ENCODE data around the gene PRR19.
A peak's percentile ranks its signal among the peaks of the same experiment; 100 is the strongest.

The PRR19 gene

DNA sequence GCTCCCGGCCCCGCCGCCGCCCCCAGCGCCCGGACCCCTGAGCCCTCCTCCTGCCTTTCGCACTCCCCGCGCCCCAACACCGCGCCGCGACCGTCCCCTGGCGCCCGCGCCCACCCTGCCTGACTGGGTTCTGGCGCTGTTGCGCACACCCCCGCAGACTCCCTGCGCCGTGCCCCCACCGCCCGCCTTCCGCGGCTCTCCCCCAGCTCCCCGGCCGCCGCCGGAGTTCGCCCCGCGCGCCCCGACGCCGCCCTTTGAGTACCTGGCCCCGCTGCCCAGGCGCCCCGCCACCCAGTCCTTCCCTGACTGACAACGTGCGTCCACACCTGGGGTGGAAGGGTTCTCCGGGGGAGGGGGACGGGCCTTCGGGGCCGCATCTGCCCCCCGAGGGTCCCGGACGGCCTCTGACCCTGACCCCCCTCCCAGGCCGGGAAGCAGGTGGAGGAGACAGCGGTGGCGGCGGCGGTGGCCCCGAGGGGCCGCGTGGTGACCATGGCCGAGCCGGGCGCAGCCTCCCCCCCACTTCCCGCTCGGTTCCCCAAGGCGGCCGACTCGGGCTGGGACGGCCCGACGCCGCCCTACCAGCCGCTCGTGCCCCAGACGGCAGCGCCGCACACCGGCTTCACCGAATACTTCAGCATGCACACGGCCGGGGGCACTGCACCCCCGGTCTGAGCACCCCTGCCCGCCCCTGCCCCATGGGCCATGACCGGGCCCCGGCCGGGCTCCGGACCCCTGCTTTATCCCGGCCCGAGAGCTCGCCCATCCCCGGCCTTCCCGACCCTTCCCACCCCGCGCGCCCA is 22.1 kb downstream of the PRR19 start:
- no peak for DNase-seq (ENCODE audit: low read depth)
- no peak overlapping the region for H3K4me3 ChIP-seq (ENCODE audit: low read length)
- TF ChIP-seq, protein P1, sequence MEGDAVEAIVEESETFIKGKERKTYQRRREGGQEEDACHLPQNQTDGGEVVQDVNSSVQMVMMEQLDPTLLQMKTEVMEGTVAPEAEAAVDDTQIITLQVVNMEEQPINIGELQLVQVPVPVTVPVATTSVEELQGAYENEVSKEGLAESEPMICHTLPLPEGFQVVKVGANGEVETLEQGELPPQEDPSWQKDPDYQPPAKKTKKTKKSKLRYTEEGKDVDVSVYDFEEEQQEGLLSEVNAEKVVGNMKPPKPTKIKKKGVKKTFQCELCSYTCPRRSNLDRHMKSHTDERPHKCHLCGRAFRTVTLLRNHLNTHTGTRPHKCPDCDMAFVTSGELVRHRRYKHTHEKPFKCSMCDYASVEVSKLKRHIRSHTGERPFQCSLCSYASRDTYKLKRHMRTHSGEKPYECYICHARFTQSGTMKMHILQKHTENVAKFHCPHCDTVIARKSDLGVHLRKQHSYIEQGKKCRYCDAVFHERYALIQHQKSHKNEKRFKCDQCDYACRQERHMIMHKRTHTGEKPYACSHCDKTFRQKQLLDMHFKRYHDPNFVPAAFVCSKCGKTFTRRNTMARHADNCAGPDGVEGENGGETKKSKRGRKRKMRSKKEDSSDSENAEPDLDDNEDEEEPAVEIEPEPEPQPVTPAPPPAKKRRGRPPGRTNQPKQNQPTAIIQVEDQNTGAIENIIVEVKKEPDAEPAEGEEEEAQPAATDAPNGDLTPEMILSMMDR (IDR thresholded peaks at IDR 0.05; ENCODE audit: insufficient read depth, low read depth, low read length, missing control alignments), result no peak

DNA sequence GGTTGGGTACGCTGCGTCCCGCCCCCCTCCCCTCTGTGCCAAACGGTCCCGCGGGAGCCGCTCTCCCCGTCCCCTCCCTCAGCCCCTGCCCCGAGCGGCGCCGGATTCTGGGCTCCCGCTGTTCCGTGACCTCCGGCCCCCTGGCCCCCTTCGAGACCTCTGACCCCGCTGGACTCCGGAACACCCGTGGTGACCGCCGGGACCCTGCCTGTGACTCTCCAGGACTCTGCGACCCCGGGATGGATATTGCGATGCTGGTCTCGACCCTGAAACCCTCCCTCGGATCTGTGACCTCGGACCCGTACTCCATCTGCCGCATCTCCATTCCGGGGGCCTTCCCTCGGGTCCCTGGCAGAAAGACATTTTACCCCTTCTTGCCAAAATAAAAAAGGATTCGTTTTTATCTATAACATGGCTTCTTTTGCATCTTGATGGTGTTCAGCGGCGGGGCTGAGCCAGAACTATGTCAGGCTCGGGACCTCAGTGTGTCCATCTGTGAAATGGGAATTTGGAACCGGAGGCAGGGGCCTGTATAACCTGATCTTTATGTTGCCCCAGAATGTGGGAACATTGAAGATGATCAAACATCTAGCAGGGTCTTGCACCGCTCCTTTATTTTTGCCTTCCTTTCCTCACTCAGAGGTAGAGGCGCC is 22.8 kb downstream of the PRR19 start:
- no peak overlapping the region for H3K4me3 ChIP-seq (ENCODE audit: low read length)
- TF ChIP-seq, protein P1 (IDR thresholded peaks at IDR 0.05; ENCODE audit: insufficient read depth, low read depth, low read length, missing control alignments), result no peak
- DNase-seq (ENCODE audit: low read depth), result no peak

DNA sequence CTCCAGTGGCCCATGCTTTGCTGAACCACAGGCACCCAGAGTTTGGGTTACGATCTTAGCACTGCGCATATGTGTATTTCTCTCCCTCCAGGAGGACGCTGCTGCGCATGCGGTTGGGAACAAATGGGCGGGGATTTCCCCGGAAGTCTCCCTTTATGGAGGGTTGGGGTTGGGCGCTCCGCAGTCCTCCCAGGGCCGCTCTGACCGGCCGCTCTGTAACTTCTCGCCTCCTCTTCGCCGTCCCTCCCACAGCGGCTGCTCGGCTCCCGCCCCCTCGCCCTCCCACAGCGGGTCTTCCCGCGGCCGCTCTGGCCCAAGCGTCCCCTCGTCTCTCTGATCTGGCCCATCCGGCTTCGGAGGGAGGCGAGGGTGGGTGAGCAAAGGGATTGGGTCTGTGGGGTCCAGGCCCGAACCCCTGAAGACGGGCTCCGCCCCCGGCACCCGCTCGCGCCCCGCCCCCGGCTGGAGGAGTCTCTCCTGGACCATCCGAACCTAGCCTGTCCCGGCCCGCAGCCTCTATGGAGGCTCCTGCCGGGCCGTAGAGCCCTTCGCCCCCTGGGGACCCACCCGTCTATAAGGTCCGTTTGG is 23.5 kb downstream of the PRR19 start, which contains the start of gene MEGF8:
Gene MEGF8 (plus strand): TSS at position 328 of the 588 bp plus-strand sequence. CDS start 609 bp downstream, outside the sequence.
- peak; percentile 99 for DNase-seq (ENCODE audit: low read depth)
- TF ChIP-seq, protein P1 (IDR thresholded peaks at IDR 0.05; ENCODE audit: insufficient read depth, low read depth, low read length, missing control alignments), result peak; percentile 91
- peak within 1 kb of the TSS; percentile 89 for H3K4me3 ChIP-seq (ENCODE audit: low read length)

DNA sequence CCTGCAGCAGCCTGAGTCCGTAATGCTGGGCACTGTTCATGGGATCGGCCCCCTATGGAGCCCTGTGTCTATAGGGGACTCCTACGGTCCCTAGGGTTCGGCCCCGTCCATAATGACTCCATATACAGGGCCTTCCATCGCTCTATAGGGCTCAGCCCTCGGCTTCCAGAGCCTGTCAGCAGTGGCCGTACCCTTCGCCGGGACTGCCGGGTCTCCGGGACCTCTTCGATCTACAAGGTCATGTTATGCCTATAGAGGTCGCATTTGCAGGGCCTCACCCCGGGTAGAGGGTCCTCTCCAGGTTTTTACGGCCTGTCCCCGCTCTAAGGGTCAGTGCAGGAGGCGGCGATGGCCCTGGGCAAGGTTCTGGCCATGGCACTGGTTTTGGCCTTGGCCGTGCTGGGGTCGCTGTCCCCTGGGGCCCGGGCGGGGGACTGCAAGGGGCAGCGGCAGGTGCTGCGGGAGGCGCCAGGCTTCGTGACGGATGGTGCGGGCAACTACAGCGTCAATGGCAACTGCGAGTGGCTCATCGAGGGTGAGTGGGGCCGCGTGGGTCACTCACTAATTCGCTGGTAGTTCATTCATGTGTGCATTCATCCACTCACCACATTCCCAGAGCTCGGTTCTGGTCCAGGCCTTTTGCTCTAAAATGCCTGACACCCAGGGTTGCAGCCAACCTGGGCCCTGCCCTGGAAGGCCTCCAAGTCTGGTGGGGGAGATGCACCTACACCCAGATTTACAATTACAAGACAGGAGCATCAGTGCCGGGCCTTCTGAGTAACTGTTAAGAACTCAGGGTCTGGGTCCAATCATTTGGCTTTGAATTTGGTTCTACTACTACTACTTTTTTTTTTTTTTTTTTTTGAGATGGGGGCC is 24.2 kb downstream of the PRR19 start:
- TF ChIP-seq, protein P1 (IDR thresholded peaks at IDR 0.05; ENCODE audit: insufficient read depth, low read depth, low read length, missing control alignments), result no peak
- DNase-seq (ENCODE audit: low read depth), result no peak
- peak overlapping the region; percentile 89 for H3K4me3 ChIP-seq (ENCODE audit: low read length)

DNA sequence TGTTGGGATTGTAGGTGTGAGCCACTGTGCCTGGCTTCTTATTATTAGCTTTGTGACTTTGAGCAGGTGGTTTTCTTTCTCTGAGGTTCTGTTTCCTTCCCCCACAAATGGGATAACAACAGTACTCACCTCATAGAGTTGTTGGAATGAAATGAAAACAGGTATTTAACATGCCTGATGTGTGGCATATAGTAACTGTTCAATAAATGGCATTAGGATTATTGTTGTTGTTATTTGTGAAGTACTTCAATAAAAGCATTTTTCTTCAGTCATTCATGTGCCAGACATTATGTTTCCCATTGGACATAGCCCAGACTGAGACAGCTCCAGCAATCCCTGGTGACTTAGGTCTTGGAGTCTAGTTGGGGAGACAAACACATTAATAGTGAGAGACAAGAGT is 25.0 kb downstream of the PRR19 start:
- no peak for DNase-seq (ENCODE audit: low read depth)
- TF ChIP-seq, protein P1 (IDR thresholded peaks at IDR 0.05; ENCODE audit: insufficient read depth, low read depth, low read length, missing control alignments), result no peak
- no peak overlapping the region for H3K4me3 ChIP-seq (ENCODE audit: low read length)

DNA sequence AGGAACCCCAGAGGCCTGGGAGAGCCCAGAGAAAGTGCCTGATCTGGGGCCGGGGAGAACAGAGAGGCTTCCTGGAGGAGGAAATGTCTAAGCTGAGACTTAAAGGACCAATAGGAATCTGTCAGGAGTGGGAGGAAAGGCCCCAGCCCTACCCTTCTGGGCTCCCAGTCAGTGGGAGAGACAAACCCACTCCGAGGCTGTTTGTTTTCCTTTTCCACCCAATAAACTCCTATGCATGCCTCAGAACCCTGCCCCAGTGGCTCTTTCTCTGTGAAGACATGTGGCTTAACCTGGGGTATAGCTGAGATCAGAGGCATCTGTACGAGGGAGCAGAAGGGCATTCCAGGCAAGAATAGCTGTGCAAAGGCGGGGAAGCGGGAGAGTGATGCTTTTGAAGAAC is 25.4 kb downstream of the PRR19 start:
- TF ChIP-seq, protein P1 (IDR thresholded peaks at IDR 0.05; ENCODE audit: insufficient read depth, low read depth, low read length, missing control alignments), result no peak
- no peak overlapping the region for H3K4me3 ChIP-seq (ENCODE audit: low read length)
- DNase-seq (ENCODE audit: low read depth), result no peak
